ENCODE results near the gene NHERF2.

NHERF2 gene

DNA sequence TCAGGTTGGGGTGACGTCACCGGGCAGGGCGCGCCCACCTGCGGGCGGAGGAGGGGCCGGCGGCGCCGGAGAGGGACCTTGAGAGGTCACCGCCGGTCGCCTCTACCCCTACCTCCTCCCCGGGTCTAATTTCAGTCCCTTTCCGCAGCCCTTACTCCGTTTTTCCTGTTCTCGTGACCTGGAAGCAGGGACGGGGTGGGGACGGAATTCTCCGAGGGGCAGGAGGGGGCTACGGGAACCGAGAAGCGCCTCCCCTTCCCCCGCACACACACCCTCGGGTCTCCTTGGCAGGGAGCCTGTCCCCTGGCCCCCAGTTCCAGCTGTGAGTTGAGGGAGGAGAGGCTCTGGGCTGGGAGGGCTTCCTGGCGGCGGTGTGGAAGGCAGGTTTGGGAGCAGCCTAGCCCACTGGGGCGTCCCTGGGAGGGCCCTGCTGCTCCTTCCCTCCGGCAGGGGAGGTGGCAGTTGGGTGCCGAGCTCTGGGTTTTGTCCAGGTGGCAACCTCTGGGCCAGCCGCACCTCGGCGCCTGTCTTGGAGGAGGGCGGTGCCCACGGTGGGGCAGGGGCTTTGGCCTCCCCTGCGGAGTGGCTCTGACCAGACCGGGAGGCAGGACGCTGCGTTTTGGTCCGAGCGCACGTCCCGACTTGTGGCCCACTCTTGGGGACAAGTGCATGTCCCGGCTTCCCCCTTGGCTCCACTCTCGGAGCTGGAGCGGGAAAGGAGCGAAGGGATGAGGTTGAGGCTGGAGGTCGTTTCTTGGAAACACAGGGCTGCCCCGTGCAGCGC, 36.2 kb upstream of the NHERF2 start:
- DNase-seq (ENCODE audit: low read depth in 2 of 2): peak in 1 of 2 donors; percentile 31

GRCh38 chr16:1991135-1991551, 35.6 kb upstream of the NHERF2 start:
- DNase-seq (ENCODE audit: low read depth in 2 of 2): no peak

GRCh38 chr16:1991588-1991947, 35.1 kb upstream of the NHERF2 start:
- no peak for DNase-seq (ENCODE audit: low read depth in 2 of 2)

- peak; percentile 95 to 98 for DNase-seq (ENCODE audit: low read depth in 2 of 2)
Observed at GRCh38 chr16:1991948-1992703, 34.6 kb upstream of the NHERF2 start.

DNA sequence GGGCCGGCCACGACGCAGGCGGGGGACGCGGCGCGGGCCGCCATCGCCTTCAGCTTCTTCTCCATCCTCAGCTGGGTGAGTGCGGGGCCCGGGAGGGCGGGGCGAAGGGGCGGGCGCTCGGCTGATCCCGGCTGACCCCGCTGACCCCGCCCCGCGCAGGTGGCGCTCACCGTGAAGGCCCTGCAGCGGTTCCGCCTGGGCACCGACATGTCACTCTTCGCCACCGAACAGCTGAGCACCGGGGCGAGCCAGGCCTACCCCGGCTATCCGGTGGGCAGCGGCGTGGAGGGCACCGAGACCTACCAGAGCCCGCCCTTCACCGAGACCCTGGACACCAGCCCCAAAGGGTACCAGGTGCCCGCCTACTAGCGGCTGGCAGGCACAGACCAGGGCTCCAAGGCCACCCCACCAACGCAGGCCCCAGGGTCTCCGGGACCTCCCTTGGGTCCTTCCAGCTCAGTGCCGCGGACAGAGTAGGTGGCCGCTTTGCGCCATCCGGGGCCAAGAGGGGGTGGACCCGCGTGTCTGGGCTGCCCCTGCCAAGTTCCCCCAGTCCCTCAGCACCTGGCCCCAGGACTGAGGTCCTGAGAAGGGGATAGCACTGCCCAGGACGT, 33.9 kb upstream of the NHERF2 start:
- DNase-seq (ENCODE audit: low read depth in 2 of 2): no peak

- no peak for DNase-seq (ENCODE audit: low read depth in 2 of 2)
Observed at GRCh38 chr16:1993731-1994131, 33.0 kb upstream of the NHERF2 start.

GRCh38 chr16:1997494-1998359, 29.0 kb upstream of the NHERF2 start:
- no peak for DNase-seq (ENCODE audit: low read depth in 2 of 2)

GRCh38 chr16:1998360-1998835, 28.3 kb upstream of the NHERF2 start:
- no peak for DNase-seq (ENCODE audit: low read depth in 2 of 2)

DNA sequence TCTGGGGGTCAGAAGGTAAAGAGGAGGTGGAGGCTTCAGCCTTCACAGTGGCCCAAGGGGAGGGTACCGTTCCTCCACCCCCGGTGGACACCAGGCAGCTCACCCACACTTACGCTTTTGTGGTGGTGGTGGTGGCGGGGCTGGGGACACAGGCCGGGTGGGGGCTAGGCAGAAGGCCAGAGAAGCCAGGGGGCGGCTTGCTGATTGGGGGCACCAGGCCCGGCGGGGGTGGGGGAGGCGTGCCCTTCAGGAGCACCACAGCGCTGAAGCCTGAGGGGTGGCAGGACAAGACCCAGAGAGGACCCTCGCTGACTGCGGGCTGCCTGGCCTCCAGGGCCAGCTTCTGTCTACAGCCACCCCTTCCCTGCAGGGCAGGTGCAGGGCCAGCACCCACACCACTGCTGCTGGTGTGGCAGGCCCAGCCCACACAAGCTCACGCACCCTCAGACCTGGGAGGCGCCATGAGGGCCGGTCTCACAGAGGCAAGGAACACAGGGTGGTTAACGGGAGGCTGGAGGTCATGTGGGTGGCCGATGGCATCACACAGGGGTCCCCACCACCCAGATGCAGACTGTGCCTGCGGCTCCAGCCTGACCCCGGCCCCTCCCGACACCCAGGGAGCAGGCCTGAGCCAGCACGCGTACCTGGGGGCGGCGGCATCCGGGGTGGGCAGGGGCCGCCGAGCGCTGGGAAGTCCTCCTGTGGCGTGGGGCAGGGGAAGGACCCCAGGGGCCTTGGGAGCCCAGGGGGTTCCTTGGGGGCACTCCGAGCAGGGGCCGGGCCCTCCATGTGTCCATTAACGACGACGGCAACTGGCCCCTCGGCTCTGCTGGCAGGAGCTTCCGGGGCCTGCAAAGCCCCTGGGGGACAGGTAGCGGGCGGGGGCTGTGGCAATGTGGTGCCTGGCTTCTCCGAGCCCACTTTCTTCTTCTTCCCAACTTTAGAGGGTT, 27.6 kb upstream of the NHERF2 start:
- DNase-seq (ENCODE audit: low read depth in 2 of 2): no peak

DNA sequence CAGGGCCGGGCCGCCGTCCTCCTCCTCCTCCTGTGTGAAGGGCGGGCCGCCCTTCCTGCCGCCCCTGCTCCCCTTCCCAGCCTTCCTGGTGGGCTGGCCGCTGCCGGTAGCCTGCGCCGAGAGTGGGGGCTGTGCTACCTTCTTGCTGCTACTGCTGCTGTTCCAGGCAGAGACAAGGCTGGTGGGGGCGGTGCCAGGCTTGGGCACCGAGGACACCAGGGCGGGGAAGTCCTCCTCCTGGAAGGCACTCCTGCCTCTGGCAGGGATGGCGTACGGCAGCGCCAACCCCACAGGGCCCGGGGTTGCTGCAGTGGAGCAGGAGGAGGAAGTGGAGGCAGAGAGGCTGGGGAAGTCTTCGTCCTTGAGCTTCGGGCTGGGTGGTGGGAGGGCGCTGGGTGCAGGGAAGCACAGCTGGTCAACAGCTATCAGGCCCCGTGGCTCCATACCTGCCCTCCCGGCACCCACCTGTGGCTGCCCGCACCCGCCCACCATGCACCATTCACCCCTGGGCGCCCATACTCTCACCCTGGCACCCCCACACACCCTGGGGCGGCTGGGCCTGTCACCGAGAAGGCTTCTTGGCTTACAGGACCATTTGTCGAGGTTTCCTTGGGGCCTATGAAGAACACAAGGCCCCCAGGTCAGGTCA, 26.7 kb upstream of the NHERF2 start:
- no peak for DNase-seq (ENCODE audit: low read depth in 2 of 2)

DNA sequence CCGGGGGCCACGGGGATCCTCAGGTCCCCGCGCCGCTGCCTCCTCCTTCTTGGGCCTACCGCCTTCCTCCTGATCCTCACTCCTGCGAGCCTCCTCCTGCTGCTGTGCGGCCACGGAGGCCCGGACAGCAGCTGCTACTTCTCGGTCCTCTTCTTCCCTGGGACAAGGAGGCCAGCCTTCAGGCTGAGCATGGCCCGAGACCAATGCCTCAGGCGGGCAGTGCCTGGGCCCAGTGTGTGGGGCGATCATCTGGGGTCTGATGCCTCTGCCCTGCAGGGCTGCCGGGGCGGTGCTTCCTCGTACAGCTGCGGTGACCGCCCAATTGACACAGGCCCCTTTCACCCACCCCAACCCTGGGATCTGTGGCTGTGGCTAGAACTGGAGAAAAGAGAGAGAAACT, 25.7 kb upstream of the NHERF2 start:
- no peak for DNase-seq (ENCODE audit: low read depth in 2 of 2)

GRCh38 chr16:2001456-2002355, 25.0 kb upstream of the NHERF2 start:
- DNase-seq (ENCODE audit: low read depth in 2 of 2): no peak

GRCh38 chr16:2002406-2003230, 24.1 kb upstream of the NHERF2 start:
- DNase-seq (ENCODE audit: low read depth in 2 of 2): no peak

DNA sequence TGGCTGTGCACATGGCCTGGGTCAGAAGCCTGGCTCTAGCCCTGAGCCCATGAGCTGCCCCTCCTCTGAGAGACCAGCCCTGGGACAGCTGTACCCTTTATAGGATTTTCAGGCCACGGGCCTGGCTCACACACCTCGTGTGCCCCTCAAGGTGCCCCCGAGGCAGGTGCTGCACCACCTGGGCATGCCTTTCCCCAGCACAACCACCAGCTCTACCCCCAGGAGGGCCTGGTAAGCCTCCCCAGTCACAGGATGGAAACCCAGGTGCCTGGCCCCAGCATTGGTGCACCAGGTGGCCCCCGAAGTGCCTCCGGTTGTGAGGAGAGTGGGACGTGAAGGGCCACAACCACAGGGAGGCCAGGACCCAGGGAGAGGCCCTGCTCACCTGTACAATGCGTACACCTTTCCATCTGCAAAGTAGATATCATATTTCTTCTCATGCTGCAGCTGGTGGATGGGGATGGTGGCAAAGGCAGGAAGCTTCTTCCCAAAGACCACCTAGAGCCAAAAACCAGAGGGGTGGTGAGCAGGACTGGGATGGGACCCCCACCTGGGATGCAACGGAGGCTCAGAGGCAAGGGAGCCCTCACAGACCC, 23.4 kb upstream of the NHERF2 start:
- DNase-seq (ENCODE audit: low read depth in 2 of 2): no peak

DNA sequence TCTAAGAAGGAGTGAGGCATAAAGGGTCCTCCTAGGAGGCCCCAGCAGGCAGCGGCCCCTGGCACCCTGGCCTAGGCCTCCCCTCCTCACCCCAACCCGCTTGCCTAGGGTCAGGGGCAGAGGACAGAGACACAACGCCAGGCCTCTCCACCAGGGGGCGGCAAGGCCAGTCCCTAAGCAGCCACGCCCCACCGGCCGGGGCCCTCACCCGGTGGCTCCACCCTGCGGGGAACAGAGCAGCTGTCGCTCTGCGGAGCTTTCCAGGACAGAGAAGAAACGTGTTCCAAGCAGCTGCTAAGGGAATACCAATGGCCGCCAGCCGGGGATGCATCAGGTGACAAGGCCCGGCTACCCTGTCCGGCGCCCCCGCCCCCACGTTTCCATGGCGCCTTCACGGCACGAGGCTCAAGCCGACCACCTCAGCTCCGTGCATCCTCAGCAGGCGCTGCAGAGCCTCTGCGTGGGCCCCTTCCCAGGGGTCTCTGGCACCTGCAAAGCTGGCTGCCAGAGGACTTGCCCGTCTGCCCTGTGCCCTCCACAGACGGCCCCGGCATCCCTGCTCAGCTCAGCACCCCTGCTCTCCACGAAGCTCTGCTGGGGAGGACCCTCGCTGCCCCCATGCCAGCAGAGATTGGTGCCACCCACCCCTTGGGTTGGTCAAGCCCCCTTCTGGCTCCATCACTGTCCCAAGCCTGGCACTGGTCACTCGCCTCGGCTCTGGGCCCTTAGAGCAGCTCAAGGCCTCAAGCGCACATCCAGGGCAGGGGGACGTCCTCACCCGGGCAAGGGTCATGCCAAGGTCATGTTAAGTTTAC, 22.7 kb upstream of the NHERF2 start:
- DNase-seq (ENCODE audit: low read depth in 2 of 2): peak; percentile 66 to 74

GRCh38 chr16:2004795-2005517, 21.7 kb upstream of the NHERF2 start:
- DNase-seq (ENCODE audit: low read depth in 2 of 2): no peak

Measured in stimulated activated CD8-positive, alpha-beta memory T cell treated with anti-CD3 and anti-CD28 coated beads, Interleukin-2, amount 100 ng/mL, for 1 hour (primary cell).